HEK293 (cell line): ENCODE measurements around the gene WASF3.

Experiments
- CTCF ChIA-PET: fragments of 350-600 bp; formaldehyde crosslinking; extraction: SDS; loops from one replicate; lab custom pipeline; 2021; ENCODE audit warnings: antibody characterized with exemption; lab: Yijun Ruan, JAX
- POLR2A ChIA-PET: fragments of 300-600 bp; formaldehyde crosslinking; extraction: SDS; loops from one replicate; lab custom pipeline; 2020; ENCODE audit warnings: antibody characterized with exemption, inconsistent platforms; lab: Yijun Ruan, JAX
- H3K27ac ChIP-seq: fragments of 200-500 bp; sonication (Bioruptor generic); 2 replicates; pipeline ENCODE4 v1.5.1; 2014; ENCODE audit warnings: low read depth, low read length, control low read depth, inconsistent platforms; ENCODE audit errors: extremely low read depth
- H3K36me3 ChIP-seq, 2 experiments: fragments of 200-500 bp in 1 of 2; sonication (Bioruptor generic) in 1 of 2; 1 replicate in 1 of 2; 2 replicates in 1 of 2; pipeline ENCODE4 v1.5.1; 2014 to 2017; ENCODE audit warnings: inconsistent platforms in 2 of 2, low read length in 2 of 2; ENCODE audit not compliant: control insufficient read depth in 2 of 2, insufficient read depth in 1 of 2
- H3K4me1 ChIP-seq: fragments of 200-500 bp; sonication (Bioruptor generic); 2 replicates; pipeline ENCODE4 v1.5.1; 2014; ENCODE audit warnings: mild to moderate bottlenecking, low read length, inconsistent platforms; ENCODE audit not compliant: control insufficient read depth, insufficient read depth
- H3K4me3 ChIP-seq: 2 replicates; pipeline ENCODE4 v1.5.1; 2011; ENCODE audit warnings: low read depth, mild to moderate bottlenecking, control low read depth, low read length, moderate library complexity
- H3K9me3 ChIP-seq: fragments of 200-500 bp; sonication (Bioruptor generic); 2 replicates; pipeline ENCODE4 v1.5.1; 2014; ENCODE audit warnings: low read depth, low read length, inconsistent platforms; ENCODE audit not compliant: control insufficient read depth, insufficient read depth
- BCL11B ChIP-seq: fragments of 450-650 bp; formaldehyde crosslinking; IDR thresholded peaks from 2 replicates; pipeline ENCODE4 v1.5.1; 2016; ENCODE audit warnings: low read depth, missing biosample characterization, missing genetic modification characterization
- CTCF ChIP-seq: fragments of 450-650 bp; formaldehyde crosslinking; IDR thresholded peaks from 2 replicates; pipeline ENCODE4 v1.5.1; 2016; ENCODE audit warnings: missing biosample characterization, missing genetic modification characterization
- GLIS2 ChIP-seq: fragments of 450-650 bp; formaldehyde crosslinking; IDR thresholded peaks from 2 replicates; pipeline ENCODE4 v1.5.1; 2016; ENCODE audit warnings: missing biosample characterization, missing genetic modification characterization
- HOXC10 ChIP-seq: sonication (generic); formaldehyde crosslinking; IDR thresholded peaks from 2 replicates; pipeline ENCODE4 v1.8.1; 2023; ENCODE audit warnings: mild to moderate bottlenecking, missing genetic modification reagents
- INSM2 ChIP-seq: fragments of 450-650 bp; formaldehyde crosslinking; IDR thresholded peaks from 2 replicates; pipeline ENCODE4 v1.5.1; 2016; ENCODE audit warnings: missing biosample characterization, missing genetic modification characterization
- KLF1 ChIP-seq: fragments of 450-650 bp; formaldehyde crosslinking; IDR thresholded peaks from 2 replicates; pipeline ENCODE4 v1.5.1; 2016; ENCODE audit warnings: missing biosample characterization, missing genetic modification characterization
- TCF7L2 ChIP-seq: IDR thresholded peaks from 2 replicates; pipeline ENCODE4 v1.6.1; 2011; ENCODE audit warnings: low read depth, mild to moderate bottlenecking, inconsistent platforms, low read length, moderate library complexity, borderline replicate concordance
- YY2 ChIP-seq: fragments of 450-650 bp; formaldehyde crosslinking; IDR thresholded peaks from 2 replicates; pipeline ENCODE4 v1.5.1; 2016; ENCODE audit warnings: missing biosample characterization, missing genetic modification characterization
- ZBTB6 ChIP-seq: fragments of 450-650 bp; formaldehyde crosslinking; IDR thresholded peaks from 2 replicates; pipeline ENCODE4 v1.5.1; 2017; ENCODE audit warnings: missing biosample characterization, missing genetic modification characterization
- ZNF121 ChIP-seq: fragments of 450-650 bp; formaldehyde crosslinking; IDR thresholded peaks from 2 replicates; pipeline ENCODE4 v1.5.1; 2016; ENCODE audit warnings: missing biosample characterization, missing genetic modification characterization
- ZNF24 ChIP-seq: fragments of 450-650 bp; formaldehyde crosslinking; IDR thresholded peaks from 2 replicates; pipeline ENCODE4 v1.5.1; 2016; ENCODE audit warnings: missing biosample characterization, missing genetic modification characterization
- ZNF433 ChIP-seq: fragments of 450-650 bp; formaldehyde crosslinking; IDR thresholded peaks from 2 replicates; pipeline ENCODE4 v1.5.1; 2016; ENCODE audit warnings: missing biosample characterization, missing genetic modification characterization, low read depth
- ZNF48 ChIP-seq: fragments of 450-650 bp; formaldehyde crosslinking; IDR thresholded peaks from 2 replicates; pipeline ENCODE4 v1.5.1; 2016; ENCODE audit warnings: missing biosample characterization, missing genetic modification characterization
- ZNF488 ChIP-seq: fragments of 450-650 bp; formaldehyde crosslinking; IDR thresholded peaks from 2 replicates; pipeline ENCODE4 v1.5.1; 2016; ENCODE audit warnings: missing biosample characterization, missing genetic modification characterization
- ZNF510 ChIP-seq: fragments of 450-650 bp; formaldehyde crosslinking; IDR thresholded peaks from 2 replicates; pipeline ENCODE4 v1.5.1; 2018; ENCODE audit warnings: mild to moderate bottlenecking, missing genetic modification characterization, missing biosample characterization; ENCODE audit not compliant: insufficient replicate concordance
- ZNF558 ChIP-seq: fragments of 450-650 bp; formaldehyde crosslinking; IDR thresholded peaks from 2 replicates; pipeline ENCODE4 v1.5.1; 2016; ENCODE audit warnings: missing biosample characterization, missing genetic modification characterization
- ZNF580 ChIP-seq: fragments of 450-650 bp; formaldehyde crosslinking; IDR thresholded peaks from 2 replicates; pipeline ENCODE4 v1.5.1; 2016; ENCODE audit warnings: missing biosample characterization, missing genetic modification characterization
- ZNF704 ChIP-seq: fragments of 450-650 bp; formaldehyde crosslinking; IDR thresholded peaks from 2 replicates; pipeline ENCODE4 v1.5.1; 2016; ENCODE audit warnings: missing biosample characterization, missing genetic modification characterization
- ZNF76 ChIP-seq: fragments of 450-650 bp; formaldehyde crosslinking; IDR thresholded peaks from 2 replicates; pipeline ENCODE4; 2016; ENCODE audit warnings: low read depth, missing biosample characterization, missing genetic modification characterization, borderline replicate concordance
- ZNF768 ChIP-seq: fragments of 450-650 bp; formaldehyde crosslinking; IDR thresholded peaks from 2 replicates; pipeline ENCODE4 v1.5.1; 2018; ENCODE audit warnings: missing biosample characterization, mild to moderate bottlenecking, missing genetic modification characterization
- ZSCAN30 ChIP-seq: fragments of 450-650 bp; IDR thresholded peaks from 2 replicates; pipeline ENCODE4 v1.5.1; 2018; ENCODE audit warnings: missing biosample characterization, mild to moderate bottlenecking, missing genetic modification characterization, moderate library complexity
- ZSCAN4 ChIP-seq: fragments of 450-650 bp; formaldehyde crosslinking; IDR thresholded peaks from 2 replicates; pipeline ENCODE4 v1.5.1; 2017; ENCODE audit warnings: missing biosample characterization, missing genetic modification characterization

The WASF3 gene

GRCh38 chr13:26660766-26661165 lies 103.3 kb downstream of the WASF3 start:
- Histone ChIP-seq H3K27ac (no peak overlapping the region), H3K9me3 (no peaks in the 10 kb centered on the region), H3K4me3 (no peak overlapping the region)
- TF ChIP-seq ZNF121 (no peak), ZNF704 (tag by site-specific recombination) (no peak), ZNF768 (tag by site-specific recombination) (no peak), ZNF488 (tag by site-specific recombination) (no peak), ZNF24 (no peak), TCF7L2 (no peak), ZNF76 (tag by site-specific recombination) (no peak), ZNF510 (tag by site-specific recombination) (no peak), BCL11B (no peak), ZNF580 (no peak), ZNF48 (tag by site-specific recombination) (no peak)
- TF ChIP-seq, all 188 proteins: peak for 0
- ChIA-PET CTCF (no interaction called here), POLR2A (no interaction called here)
- H3K4me1 ChIP-seq, result no peaks in the 10 kb centered on the region
- no peaks in the 10 kb centered on the region for H3K36me3 ChIP-seq

GRCh38 chr13:26663791-26664190 lies 106.3 kb downstream of the WASF3 start:
- no peak for TF ChIP-seq KLF1 (tag by site-specific recombination)
- TF ChIP-seq GLIS2, result no peak
- no peak for TF ChIP-seq YY2 (tag by site-specific recombination)
- no peak for TF ChIP-seq ZNF433 (tag by site-specific recombination)
- TF ChIP-seq ZSCAN30 (tag by site-specific recombination), result no peak
- TF ChIP-seq ZSCAN4, result no peak
- TF ChIP-seq HOXC10 (CRISPR knock-in tag), result no peak
- TF ChIP-seq ZNF558, result no peak
- no peak for TF ChIP-seq CTCF
- no peak for TF ChIP-seq INSM2 (tag by site-specific recombination)
- no peak for TF ChIP-seq ZBTB6
- TF ChIP-seq ZNF704 (tag by site-specific recombination), result no peak
- H3K9me3 ChIP-seq, result no peaks in the 10 kb centered on the region
- H3K4me1 ChIP-seq, result no peaks in the 10 kb centered on the region
- POLR2A ChIA-PET, result no interaction called here
- CTCF ChIA-PET, result interaction anchor here (0.7 to 1.2 kb wide), 2 partner anchors 35 to 207 kb away, joined by 3 to 4 read pairs; no protein-coding TSS in a partner anchor
- H3K4me3 ChIP-seq, result no peak overlapping the region
- no peak overlapping the region for H3K27ac ChIP-seq
- H3K36me3 ChIP-seq, result no peaks in the 10 kb centered on the region
